Purkinje cell (primary cell): ENCODE measurements around the gene CGN. TPM values are rescaled to one million over a fixed set of nuclear protein-coding genes. Genes with fewer than 3 reads are reported as not detected.

Source experiments
- polyA plus RNA-seq: library from polyadenylated mRNA; unstranded; fragments of >200 nt; fragmentation: Nextera tagmentation; gene quantifications from 2 replicates; pipeline ENCODE4 v1.2.1, GENCODE V29; 2014

CGN gene, protein sequence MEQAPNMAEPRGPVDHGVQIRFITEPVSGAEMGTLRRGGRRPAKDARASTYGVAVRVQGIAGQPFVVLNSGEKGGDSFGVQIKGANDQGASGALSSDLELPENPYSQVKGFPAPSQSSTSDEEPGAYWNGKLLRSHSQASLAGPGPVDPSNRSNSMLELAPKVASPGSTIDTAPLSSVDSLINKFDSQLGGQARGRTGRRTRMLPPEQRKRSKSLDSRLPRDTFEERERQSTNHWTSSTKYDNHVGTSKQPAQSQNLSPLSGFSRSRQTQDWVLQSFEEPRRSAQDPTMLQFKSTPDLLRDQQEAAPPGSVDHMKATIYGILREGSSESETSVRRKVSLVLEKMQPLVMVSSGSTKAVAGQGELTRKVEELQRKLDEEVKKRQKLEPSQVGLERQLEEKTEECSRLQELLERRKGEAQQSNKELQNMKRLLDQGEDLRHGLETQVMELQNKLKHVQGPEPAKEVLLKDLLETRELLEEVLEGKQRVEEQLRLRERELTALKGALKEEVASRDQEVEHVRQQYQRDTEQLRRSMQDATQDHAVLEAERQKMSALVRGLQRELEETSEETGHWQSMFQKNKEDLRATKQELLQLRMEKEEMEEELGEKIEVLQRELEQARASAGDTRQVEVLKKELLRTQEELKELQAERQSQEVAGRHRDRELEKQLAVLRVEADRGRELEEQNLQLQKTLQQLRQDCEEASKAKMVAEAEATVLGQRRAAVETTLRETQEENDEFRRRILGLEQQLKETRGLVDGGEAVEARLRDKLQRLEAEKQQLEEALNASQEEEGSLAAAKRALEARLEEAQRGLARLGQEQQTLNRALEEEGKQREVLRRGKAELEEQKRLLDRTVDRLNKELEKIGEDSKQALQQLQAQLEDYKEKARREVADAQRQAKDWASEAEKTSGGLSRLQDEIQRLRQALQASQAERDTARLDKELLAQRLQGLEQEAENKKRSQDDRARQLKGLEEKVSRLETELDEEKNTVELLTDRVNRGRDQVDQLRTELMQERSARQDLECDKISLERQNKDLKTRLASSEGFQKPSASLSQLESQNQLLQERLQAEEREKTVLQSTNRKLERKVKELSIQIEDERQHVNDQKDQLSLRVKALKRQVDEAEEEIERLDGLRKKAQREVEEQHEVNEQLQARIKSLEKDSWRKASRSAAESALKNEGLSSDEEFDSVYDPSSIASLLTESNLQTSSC
- polyA plus RNA-seq: 0.18 and 1.5 TPM in 2 replicates

DNA sequence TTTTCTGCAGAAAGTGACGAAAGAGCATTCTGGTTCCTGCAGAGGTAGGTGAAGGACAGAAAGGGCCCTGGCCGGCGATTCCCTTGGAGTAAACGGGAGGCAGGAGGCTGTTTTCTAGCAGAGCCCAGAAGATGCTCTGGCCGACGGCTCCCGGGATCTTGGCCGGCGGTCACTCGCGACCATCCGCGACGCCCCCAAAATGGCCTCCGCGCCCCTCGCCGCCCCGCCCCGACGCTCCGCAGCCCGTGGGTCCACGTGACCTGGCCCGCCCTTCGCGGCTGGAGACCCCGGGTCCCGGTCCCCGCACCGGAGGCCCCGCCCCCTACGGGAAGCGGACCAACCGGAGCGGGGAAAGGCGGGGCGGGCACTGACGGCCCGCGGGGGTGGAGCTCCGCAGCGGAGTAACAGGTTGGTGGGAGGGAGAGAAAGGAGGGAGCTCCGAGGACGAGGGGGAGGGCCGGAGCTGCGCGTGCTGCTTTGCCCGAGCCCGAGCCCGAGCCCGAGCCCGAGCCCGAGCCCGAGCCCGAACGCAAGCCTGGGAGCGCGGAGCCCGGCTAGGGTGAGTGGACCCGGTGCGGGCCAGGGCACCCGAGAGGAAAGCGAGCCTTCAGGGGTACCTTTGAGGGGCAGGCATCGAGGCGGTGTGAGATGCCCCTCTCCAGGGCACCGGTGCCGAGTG, at the start of gene CGN:
TSS of gene CGN (plus strand) at position 431 of the 679 bp plus-strand sequence. CDS start 7,133 bp downstream, outside the sequence.

DNA sequence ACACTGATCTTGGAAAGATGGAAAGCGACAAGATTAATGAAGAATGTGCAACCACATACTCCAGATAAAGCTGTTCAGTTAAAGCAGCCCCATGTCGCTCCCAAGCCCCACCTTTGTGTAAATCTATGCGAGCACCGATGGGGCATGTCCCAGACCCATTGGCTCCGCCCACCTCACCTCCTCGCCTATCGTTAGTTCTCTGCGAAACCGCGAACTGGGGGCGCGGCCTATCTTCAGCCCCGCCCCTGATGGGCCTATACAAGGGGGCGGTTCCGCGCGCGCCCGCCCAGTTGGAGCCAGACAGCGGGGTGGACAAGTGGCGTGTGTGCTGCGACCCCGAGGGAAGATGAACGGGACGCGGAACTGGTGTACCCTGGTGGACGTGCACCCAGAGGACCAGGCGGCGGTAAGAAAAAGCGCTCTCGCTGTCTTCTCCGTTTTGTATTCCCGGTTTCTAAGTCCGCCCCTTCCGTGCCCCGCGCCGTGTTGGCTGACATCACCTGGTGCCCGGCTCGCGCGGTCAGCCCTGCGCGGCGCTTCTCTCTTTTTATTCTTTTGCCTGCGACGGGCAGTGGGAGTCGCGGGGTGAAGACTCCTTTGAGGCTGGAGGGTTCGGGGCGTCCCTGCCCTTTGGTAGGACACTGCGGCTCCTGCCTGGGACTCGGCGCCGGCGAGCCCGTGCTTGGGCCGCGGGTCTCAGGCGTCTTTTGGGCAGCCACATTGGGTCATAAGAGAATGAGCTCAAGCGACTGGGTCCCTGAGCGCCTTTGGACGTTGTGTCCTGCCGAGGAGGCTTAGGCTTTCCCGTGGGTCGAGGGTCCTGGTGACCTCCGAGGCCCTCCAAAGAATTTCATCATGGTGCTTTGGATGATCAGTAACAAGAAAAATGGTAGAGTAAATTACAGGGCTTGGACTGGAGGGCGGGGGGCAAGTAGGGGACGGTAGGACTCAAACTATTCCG, 29.1 kb downstream of the CGN start, which contains the start of gene TUFT1:
TSS of gene TUFT1 (plus strand) at position 289 of the 961 bp plus-strand sequence. CDS start at position 347, 58 bp downstream.

Other genes starting within 250 kb of the CGN start
- gene ZNF687, start 229.1 kb upstream of the CGN start, polyA plus RNA-seq: 0.07 and 0.34 TPM in 2 replicates
- 4.3 and 6.1 TPM in 2 replicates for gene PI4KB, start 184.0 kb upstream of the CGN start, polyA plus RNA-seq
- 1.5 and 1.9 TPM in 2 replicates for gene RFX5, start 164.1 kb upstream of the CGN start, polyA plus RNA-seq
- 0.83 and 1.7 TPM in 2 replicates for gene SELENBP1, start 138.7 kb upstream of the CGN start, polyA plus RNA-seq
- gene PSMB4, start 111.8 kb upstream of the CGN start, polyA plus RNA-seq: 351 and 394 TPM in 2 replicates
- gene POGZ, start 51.9 kb upstream of the CGN start, polyA plus RNA-seq: 11.5 and 22.1 TPM in 2 replicates
- gene TUFT1, start 28.9 kb downstream of the CGN start, polyA plus RNA-seq: 11.1 and 11.7 TPM in 2 replicates
- 28.4 and 48.5 TPM in 2 replicates for gene SNX27, start 100.7 kb downstream of the CGN start, polyA plus RNA-seq
- gene CELF3, start 205.4 kb downstream of the CGN start, polyA plus RNA-seq: 0.09 and 0.17 TPM in 2 replicates
- gene RIIAD1, start 210.1 kb downstream of the CGN start, polyA plus RNA-seq: 34.0 and 67.9 TPM in 2 replicates